Activated CD4-positive, CD25-positive, alpha-beta regulatory T cell (primary cell): Measurements from ENCODE around the gene RNASEH2A.

Experiments
- DNase-seq, 4 experiments: peaks; one replicate each; lab custom pipeline; 2025; lab: John Stamatoyannopoulos, UW

The RNASEH2A gene

GRCh38 chr19:12859546-12859945 lies 53.2 kb downstream of the RNASEH2A start:
- DNase-seq: no peak
